Activated CD4-positive, CD25-positive, alpha-beta regulatory T cell treated with anti-CD3 and anti-CD28 coated beads, Interleukin-2, amount 50 U/mL, for 16 hours (primary cell): ENCODE data around the gene KLC1.

Source experiments
- DNase-seq: peaks from one replicate; pipeline ENCODE4 v3.0.0-alpha.2; 2020; ENCODE audit warnings: low read depth, low spot score

Gene KLC1

GRCh38 chr14:103735439-103735814, 106.4 kb downstream of the KLC1 start:
- no peak for DNase-seq

GRCh38 chr14:103735815-103736545, 107.0 kb downstream of the KLC1 start:
- no peak for DNase-seq

GRCh38 chr14:103736546-103737431, 107.8 kb downstream of the KLC1 start:
- no peak for DNase-seq

- DNase-seq = no peak
Observed at GRCh38 chr14:103737432-103738045, 108.5 kb downstream of the KLC1 start.

GRCh38 chr14:103738166-103738565, 109.2 kb downstream of the KLC1 start:
- no peak for DNase-seq

- DNase-seq = no peak
Observed at GRCh38 chr14:103738701-103739451, 109.9 kb downstream of the KLC1 start.

GRCh38 chr14:103739466-103739792, 110.4 kb downstream of the KLC1 start:
- DNase-seq = no peak

- no peak for DNase-seq
Observed at GRCh38 chr14:103739793-103740501, 110.9 kb downstream of the KLC1 start.

GRCh38 chr14:103740991-103741689, 112.1 kb downstream of the KLC1 start:
- DNase-seq = no peak

GRCh38 chr14:103741876-103742275, 112.9 kb downstream of the KLC1 start:
- no peak for DNase-seq

GRCh38 chr14:103742499-103743255, 113.7 kb downstream of the KLC1 start:
- no peak for DNase-seq

GRCh38 chr14:103743691-103744090, 114.7 kb downstream of the KLC1 start:
- DNase-seq = no peak

GRCh38 chr14:103744621-103745395, 115.8 kb downstream of the KLC1 start:
- no peak for DNase-seq

- no peak for DNase-seq
Observed at GRCh38 chr14:103745424-103745823, 116.4 kb downstream of the KLC1 start.

GRCh38 chr14:103746701-103747100, 117.7 kb downstream of the KLC1 start:
- DNase-seq = no peak

GRCh38 chr14:103748534-103748857, 119.5 kb downstream of the KLC1 start:
- no peak for DNase-seq

- DNase-seq = no peak
Observed at GRCh38 chr14:103749452-103749851, 120.4 kb downstream of the KLC1 start.

- DNase-seq = no peak
Observed at GRCh38 chr14:103749860-103750259, 120.8 kb downstream of the KLC1 start.
